MCF 10A (cell line): ENCODE data around the gene PCK1. TPM values are rescaled to one million over a fixed set of nuclear protein-coding genes. Genes with fewer than 3 reads are reported as not detected.

Source experiments
- BruUV-seq: library from RNA; stranded (reverse); fragments of 400-500 nt; replicated peaks from 2 replicates; lab custom pipeline; 2021; lab: Mats Ljungman, UMichigan
- CTCF ChIA-PET: fragments of 300-600 bp; sonication (Branson Sonifier 250); formaldehyde crosslinking; extraction: SDS; loops from one replicate; lab custom pipeline; 2021; ENCODE audit warnings: antibody characterized with exemption, inconsistent platforms; lab: Yijun Ruan, JAX
- POLR2A ChIA-PET: fragments of 300-600, 350-650 bp; sonication (Branson Sonifier 250); formaldehyde crosslinking; extraction: SDS; loops from one replicate; lab custom pipeline; 2020; ENCODE audit warnings: antibody characterized with exemption, inconsistent platforms; lab: Yijun Ruan, JAX
- DNase-seq: peaks from one replicate; pipeline ENCODE4 v3.0.0-alpha.2; 2018; ENCODE audit not compliant: unreplicated experiment
- H3K27ac Mint-ChIP-seq: one replicate; pipeline ENCODE4 v1.8.0; 2022; ENCODE audit warnings: mild to moderate bottlenecking, low read depth, mixed read lengths; ENCODE audit not compliant: unreplicated experiment
- H3K27me3 Mint-ChIP-seq: one replicate; pipeline ENCODE4 v1.8.0; 2022; ENCODE audit warnings: mixed read lengths; ENCODE audit not compliant: insufficient read depth, unreplicated experiment
- H3K36me3 Mint-ChIP-seq: one replicate; pipeline ENCODE4 v1.8.0; 2022; ENCODE audit warnings: mild to moderate bottlenecking, moderate library complexity, mixed read lengths; ENCODE audit not compliant: insufficient read depth, unreplicated experiment
- H3K4me1 Mint-ChIP-seq: one replicate; pipeline ENCODE4 v1.8.0; 2022; ENCODE audit warnings: mixed read lengths; ENCODE audit not compliant: insufficient read depth, unreplicated experiment
- H3K4me3 Mint-ChIP-seq: one replicate; pipeline ENCODE4 v1.8.0; 2022; ENCODE audit warnings: mild to moderate bottlenecking, moderate library complexity, mixed read lengths; ENCODE audit not compliant: unreplicated experiment
- H3K9me3 Mint-ChIP-seq: one replicate; pipeline ENCODE4 v1.8.0; 2022; ENCODE audit warnings: mixed read lengths; ENCODE audit not compliant: unreplicated experiment
- intact Hi-C: fragments of 100-400 bp; cut with micrococcal nuclease; formaldehyde crosslinking; loops from 2 replicates; pipeline ENCODE4 v1.14.1; 2022
- total RNA-seq: library from RNA; stranded (reverse); gene quantifications from 2 replicates; pipeline ENCODE4 v1.2.3, GENCODE V29; 2022
- TF ChIP-seq, protein P1 (sequence below): fragments of 200-600 bp; IDR thresholded peaks from one replicate; pipeline ENCODE4 v1.8.0; 2022; ENCODE audit warnings: antibody characterized with exemption, mild to moderate bottlenecking; ENCODE audit not compliant: unreplicated experiment

PCK1 gene
- total RNA-seq, 1 experiment from 2014 or later, result not detected

DNA sequence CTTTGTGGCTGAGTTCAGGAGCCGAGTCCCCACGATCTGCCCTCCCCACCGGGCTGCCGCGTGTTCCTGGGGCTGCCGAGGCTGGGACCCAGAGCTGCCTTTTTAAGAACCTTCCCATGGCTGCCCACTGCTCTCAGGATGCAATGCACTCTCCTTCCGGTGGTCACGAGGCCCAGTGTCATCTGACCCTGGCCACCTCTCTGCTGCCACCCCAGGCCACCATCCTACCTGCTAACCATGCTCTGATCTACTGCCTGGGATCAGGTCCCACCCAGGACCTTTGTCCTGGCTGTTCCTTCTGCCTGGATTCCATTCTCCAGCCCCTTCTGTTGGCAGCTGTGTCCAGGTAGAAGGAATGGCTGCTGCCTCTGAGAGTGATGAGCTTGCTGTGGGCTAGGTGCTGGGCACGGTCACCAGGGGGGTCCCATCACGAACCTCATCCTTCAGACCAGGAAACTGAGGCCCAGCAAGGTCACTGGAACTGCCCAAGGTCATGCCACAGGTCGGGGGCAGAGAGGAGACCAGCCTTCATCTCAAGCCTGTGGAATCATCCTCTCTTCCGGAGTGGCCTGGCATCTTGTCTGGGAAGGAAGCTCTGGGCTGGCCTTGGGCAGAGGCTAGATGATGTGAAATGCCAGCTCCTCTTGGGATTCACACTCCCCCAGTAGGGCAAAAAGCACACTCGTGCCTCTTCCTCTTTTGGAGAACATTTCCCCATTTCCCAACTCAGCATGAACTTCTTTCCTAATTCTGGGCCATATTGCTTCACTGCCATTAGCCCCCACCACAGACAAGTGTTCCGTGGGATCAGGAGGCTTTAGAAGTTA is 20.5 kb downstream of the PCK1 start:
- DNase-seq, result no peak
- no peaks in the 10 kb centered on the region for H3K4me1 Mint-ChIP-seq
- TF ChIP-seq, protein P1, sequence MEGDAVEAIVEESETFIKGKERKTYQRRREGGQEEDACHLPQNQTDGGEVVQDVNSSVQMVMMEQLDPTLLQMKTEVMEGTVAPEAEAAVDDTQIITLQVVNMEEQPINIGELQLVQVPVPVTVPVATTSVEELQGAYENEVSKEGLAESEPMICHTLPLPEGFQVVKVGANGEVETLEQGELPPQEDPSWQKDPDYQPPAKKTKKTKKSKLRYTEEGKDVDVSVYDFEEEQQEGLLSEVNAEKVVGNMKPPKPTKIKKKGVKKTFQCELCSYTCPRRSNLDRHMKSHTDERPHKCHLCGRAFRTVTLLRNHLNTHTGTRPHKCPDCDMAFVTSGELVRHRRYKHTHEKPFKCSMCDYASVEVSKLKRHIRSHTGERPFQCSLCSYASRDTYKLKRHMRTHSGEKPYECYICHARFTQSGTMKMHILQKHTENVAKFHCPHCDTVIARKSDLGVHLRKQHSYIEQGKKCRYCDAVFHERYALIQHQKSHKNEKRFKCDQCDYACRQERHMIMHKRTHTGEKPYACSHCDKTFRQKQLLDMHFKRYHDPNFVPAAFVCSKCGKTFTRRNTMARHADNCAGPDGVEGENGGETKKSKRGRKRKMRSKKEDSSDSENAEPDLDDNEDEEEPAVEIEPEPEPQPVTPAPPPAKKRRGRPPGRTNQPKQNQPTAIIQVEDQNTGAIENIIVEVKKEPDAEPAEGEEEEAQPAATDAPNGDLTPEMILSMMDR, result no peak
- no peaks in the 10 kb centered on the region for H3K9me3 Mint-ChIP-seq
- ChIA-PET POLR2A (no interaction called here), CTCF (interaction anchor here (1.2 to 1.4 kb wide), 2 partner anchors 12 to 67 kb away, joined by 3 read pairs; no protein-coding TSS in a partner anchor)
- intact Hi-C loops, result no loop called here
- no peaks in the 10 kb centered on the region for H3K36me3 Mint-ChIP-seq
- no TSS peak for BruUV-seq
- no peak overlapping the region for H3K4me3 Mint-ChIP-seq
- no peak overlapping the region for H3K27ac Mint-ChIP-seq
- H3K27me3 Mint-ChIP-seq, result peaks cover 73% of the 10 kb centered on the region

DNA sequence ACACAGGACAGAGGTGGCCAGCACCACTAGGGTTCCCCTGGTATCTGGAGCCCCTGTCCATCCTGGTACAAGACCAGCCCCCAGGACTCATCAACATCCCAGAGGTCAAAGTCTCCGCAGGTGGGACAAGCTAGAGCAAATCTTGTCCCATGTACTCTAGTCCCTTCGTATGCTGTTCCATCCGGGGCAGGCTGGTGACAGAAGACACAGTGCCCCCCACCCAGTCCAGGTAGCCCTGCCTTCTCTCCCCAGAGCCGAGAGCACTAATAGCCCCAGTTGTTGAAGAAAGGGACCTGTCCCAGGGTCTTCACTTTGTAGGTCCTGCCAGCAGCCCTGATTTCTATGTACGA is 21.1 kb downstream of the PCK1 start:
- CTCF ChIA-PET, result interaction anchor here (0.8 to 2.9 kb wide), 5 partner anchors 11 to 627 kb away, joined by 3 to 12 read pairs (median 3); partner anchors contain the start of gene PCK1
- POLR2A ChIA-PET, result no interaction called here
- Mint-ChIP-seq H3K4me1 (no peaks in the 10 kb centered on the region), H3K27me3 (peaks cover 79% of the 10 kb centered on the region), H3K36me3 (no peaks in the 10 kb centered on the region), H3K9me3 (no peaks in the 10 kb centered on the region), H3K4me3 (no peak overlapping the region), H3K27ac (no peak overlapping the region)
- BruUV-seq, result no TSS peak
- DNase-seq, result no peak
- intact Hi-C loops, result no loop called here
- TF ChIP-seq, protein P1, result no peak

DNA sequence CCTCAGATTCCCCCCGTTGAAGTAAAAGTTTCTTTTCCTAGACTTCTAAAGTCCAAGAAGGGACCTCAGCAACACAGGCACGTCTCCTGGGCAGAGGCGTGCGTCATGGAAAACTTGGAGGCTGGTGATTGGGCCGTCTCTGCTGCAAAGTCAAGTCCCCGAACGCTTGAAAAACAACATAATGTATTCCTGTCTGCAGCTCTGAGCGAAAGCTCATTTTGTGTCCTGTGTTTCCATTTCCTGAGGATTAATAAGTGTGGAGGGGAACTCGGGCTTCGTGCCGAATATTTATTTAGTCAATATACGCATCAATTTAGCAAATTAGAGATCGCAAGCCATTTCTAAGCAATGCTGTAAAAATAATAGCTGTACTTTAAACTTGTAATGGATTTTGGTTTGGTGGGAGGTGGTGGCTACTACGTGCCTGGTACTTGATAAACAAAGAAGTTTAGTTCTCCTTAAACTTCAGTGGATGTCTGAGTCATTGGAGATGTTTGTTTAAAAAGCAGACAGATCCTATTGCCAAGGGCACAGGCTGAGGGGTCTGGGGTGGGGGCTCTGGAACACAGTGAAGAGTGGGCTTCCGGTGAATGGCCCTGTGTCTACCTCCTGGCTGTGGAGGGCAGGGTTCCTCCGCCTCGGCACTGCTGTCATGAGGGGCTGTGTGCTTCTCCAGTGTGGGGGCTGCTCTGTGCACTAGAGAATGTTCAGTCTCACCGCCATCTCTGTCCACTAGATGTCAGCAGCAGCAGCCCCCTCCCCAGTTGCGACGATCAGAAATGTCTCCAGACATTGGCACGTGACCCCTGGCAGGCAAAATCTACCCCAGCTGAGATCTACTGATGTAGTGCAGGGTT is 21.8 kb downstream of the PCK1 start:
- Mint-ChIP-seq H3K27ac (no peak overlapping the region), H3K4me1 (no peaks in the 10 kb centered on the region), H3K27me3 (peaks cover 85% of the 10 kb centered on the region), H3K9me3 (no peaks in the 10 kb centered on the region), H3K4me3 (no peak overlapping the region), H3K36me3 (no peaks in the 10 kb centered on the region)
- CTCF ChIA-PET, result interaction anchor here (0.6 to 2.9 kb wide), 6 partner anchors 22 to 843 kb away, joined by 3 to 12 read pairs (median 3); partner anchors contain the start of gene PCK1
- DNase-seq, result no peak
- intact Hi-C loops, result no loop called here
- no TSS peak for BruUV-seq
- POLR2A ChIA-PET, result no interaction called here
- TF ChIP-seq, protein P1, result no peak
